22Rv1 (cell line): ENCODE results near the gene ZNFX1.
"Not testable (repeated sequence)": the region's sequence is repeated elsewhere in the genome, so short reads cannot be mapped to it uniquely, and the experiment has no call there.

Source experiments
- H3K27ac ChIP-seq: fragments of 450-650 bp; 2 replicates; pipeline ENCODE4 v1.5.1; 2017
- ZFX ChIP-seq: fragments of 450-650 bp; IDR thresholded peaks from 2 replicates; pipeline ENCODE4 v1.6.1; 2017; ENCODE audit warnings: antibody characterized with exemption, borderline replicate concordance
- TF ChIP-seq, protein P1 (sequence below): fragments of 450-650 bp; IDR thresholded peaks from 2 replicates; pipeline ENCODE4 v1.5.1; 2017; ENCODE audit warnings: mild to moderate bottlenecking

The ZNFX1 gene

DNA sequence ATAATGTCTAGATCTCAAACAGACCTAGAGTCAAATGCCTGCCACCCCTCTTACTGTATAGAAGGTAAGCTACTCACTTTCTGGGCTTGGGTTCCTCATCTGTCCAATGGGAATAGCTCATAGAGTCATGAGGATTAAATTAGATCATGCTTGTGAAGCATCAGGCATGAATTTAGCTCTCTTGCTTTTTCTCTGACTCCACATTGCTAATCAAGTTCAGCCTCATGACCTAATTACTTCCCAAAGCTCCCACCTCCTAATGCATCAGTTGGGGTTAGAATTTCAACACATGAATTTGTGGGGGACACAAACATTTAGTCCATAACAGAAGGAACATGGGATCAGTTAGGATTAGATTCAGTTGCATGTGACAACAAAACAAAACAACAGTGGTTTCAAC is 63.3 kb downstream of the ZNFX1 start:
- TF ChIP-seq ZFX = no peak
- TF ChIP-seq, protein P1, sequence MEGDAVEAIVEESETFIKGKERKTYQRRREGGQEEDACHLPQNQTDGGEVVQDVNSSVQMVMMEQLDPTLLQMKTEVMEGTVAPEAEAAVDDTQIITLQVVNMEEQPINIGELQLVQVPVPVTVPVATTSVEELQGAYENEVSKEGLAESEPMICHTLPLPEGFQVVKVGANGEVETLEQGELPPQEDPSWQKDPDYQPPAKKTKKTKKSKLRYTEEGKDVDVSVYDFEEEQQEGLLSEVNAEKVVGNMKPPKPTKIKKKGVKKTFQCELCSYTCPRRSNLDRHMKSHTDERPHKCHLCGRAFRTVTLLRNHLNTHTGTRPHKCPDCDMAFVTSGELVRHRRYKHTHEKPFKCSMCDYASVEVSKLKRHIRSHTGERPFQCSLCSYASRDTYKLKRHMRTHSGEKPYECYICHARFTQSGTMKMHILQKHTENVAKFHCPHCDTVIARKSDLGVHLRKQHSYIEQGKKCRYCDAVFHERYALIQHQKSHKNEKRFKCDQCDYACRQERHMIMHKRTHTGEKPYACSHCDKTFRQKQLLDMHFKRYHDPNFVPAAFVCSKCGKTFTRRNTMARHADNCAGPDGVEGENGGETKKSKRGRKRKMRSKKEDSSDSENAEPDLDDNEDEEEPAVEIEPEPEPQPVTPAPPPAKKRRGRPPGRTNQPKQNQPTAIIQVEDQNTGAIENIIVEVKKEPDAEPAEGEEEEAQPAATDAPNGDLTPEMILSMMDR = no peak
- H3K27ac ChIP-seq = no peak overlapping the region

- no peak overlapping the region for H3K27ac ChIP-seq
- TF ChIP-seq, protein P1 = no peak
- TF ChIP-seq ZFX = no peak
Measured at GRCh38 chr20:49210757-49211110, 67.1 kb downstream of the ZNFX1 start.

DNA sequence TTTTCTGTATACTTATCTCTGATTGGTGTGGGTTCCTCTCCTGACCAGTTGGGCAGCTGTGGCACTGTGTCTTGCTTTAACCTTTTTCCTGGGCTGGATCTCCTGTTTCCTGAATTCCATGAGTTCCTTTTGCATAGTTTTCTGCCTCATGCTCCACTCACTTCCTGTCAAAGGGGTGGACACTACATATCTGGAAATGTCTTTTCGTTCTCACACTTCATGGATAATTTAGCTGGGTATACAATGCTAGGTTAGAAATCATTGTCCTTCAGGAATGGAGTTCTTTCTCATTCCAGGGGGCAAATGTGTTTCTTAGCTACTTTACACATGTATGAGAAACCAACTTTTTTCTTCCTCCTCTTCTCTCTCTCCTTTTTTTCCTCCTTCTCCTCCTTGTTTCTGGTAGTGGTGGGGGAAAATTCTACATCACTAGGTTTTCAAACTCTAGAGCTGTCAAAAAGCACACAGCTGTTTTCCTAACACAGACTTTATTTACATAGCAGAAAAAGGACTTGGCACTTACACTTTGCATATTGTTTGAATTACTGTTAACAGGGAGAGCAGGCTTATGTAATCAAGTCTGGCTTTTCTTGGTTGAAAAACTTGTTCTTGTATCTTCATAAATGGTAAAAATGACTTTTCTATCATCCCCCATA is 67.6 kb downstream of the ZNFX1 start:
- TF ChIP-seq ZFX = no peak
- TF ChIP-seq, protein P1 = no peak
- H3K27ac ChIP-seq = no peak overlapping the region

- TF ChIP-seq, protein P1 = peak; percentile 25; the same call in 1 of the 2 replicates
- TF ChIP-seq ZFX = no peak
- H3K27ac ChIP-seq = no peak overlapping the region
Measured at GRCh38 chr20:49207076-49207475, 70.8 kb downstream of the ZNFX1 start.

GRCh38 chr20:49203746-49204145 is 74.1 kb downstream of the ZNFX1 start:
- H3K27ac ChIP-seq = no peak overlapping the region
- TF ChIP-seq ZFX = no peak
- TF ChIP-seq, protein P1 = no peak

DNA sequence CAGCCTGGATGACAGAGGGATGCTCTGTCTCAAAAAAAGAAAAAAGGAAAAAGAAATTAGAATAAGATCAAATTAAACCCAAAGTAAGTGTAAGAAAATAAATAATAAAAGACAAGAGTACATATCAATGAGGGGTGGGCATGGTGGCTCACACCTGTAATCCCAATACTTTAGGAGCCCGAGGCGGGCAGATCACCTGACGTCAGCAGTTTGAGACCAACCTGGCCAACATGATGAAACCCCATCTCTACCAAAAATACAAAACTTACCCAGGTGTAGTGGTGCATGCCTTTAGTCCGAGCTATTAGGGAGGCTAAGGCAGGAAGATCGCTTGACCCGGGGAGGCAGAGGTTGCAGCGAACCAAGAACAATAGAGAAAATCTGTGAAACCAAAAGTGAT is 74.8 kb downstream of the ZNFX1 start:
- TF ChIP-seq, protein P1 = no peak
- TF ChIP-seq ZFX = no peak

GRCh38 chr20:49199729-49200293 is 78.0 kb downstream of the ZNFX1 start:
- H3K27ac ChIP-seq = no peak overlapping the region
- TF ChIP-seq ZFX = no peak
- TF ChIP-seq, protein P1 = no peak

More for the DNA sequence above, 74.8 kb downstream of the ZNFX1 start:
- no peak overlapping the region for H3K27ac ChIP-seq

GRCh38 chr20:49192944-49193518 is 84.8 kb downstream of the ZNFX1 start:
- not testable (repeated sequence) for H3K27ac ChIP-seq
